ENCODE data around the gene KDM4C. TPM values are rescaled to one million over a fixed set of nuclear protein-coding genes. Genes with fewer than 3 reads are reported as not detected.
A peak's percentile ranks its signal among the peaks of the same experiment; 100 is the strongest.

The KDM4C gene
- total and polyA plus RNA-seq, 2 of the 13 experiments (the other 11 are each of a cell fraction or from before 2014, with no cell fraction given), result 19.4 to 23.6 TPM

GRCh38 chr9:6781476-6781875 is 23.7 kb downstream of the KDM4C start (continued):
- TF ChIP-seq AHR (CRISPR knock-in tag; IDR thresholded peaks at IDR 0.05), result no peak; the same call in 1 of the 2 replicates
- TF ChIP-seq ZNF766 (CRISPR knock-in tag; IDR thresholded peaks at IDR 0.05; ENCODE audit: borderline replicate concordance), result no peak
- TF ChIP-seq ZBTB7A (CRISPR knock-in tag; IDR thresholded peaks at IDR 0.05), result no peak
- no peak for TF ChIP-seq HBP1 (CRISPR knock-in tag; IDR thresholded peaks at IDR 0.05; ENCODE audit: low read depth)
- TF ChIP-seq ZNF558 (CRISPR knock-in tag; IDR thresholded peaks at IDR 0.05; ENCODE audit: borderline replicate concordance), result no peak
- no peak for TF ChIP-seq ZNF281 (CRISPR knock-in tag; IDR thresholded peaks at IDR 0.05; ENCODE audit: borderline replicate concordance)
- no peak for TF ChIP-seq SIX1 (CRISPR knock-in tag; IDR thresholded peaks at IDR 0.05; ENCODE audit: borderline replicate concordance)
- 0 out of 2 replicates have a peak, but pooled peaks have one; percentile 20 for TF ChIP-seq SP5 (CRISPR knock-in tag; IDR thresholded peaks at IDR 0.05; ENCODE audit: borderline replicate concordance, low read depth)
- no peak for TF ChIP-seq STAG1 (CRISPR knock-in tag; IDR thresholded peaks at IDR 0.05)
- TF ChIP-seq HOXA5 (CRISPR knock-in tag; IDR thresholded peaks at IDR 0.05), result no peak
- TF ChIP-seq, protein P1, sequence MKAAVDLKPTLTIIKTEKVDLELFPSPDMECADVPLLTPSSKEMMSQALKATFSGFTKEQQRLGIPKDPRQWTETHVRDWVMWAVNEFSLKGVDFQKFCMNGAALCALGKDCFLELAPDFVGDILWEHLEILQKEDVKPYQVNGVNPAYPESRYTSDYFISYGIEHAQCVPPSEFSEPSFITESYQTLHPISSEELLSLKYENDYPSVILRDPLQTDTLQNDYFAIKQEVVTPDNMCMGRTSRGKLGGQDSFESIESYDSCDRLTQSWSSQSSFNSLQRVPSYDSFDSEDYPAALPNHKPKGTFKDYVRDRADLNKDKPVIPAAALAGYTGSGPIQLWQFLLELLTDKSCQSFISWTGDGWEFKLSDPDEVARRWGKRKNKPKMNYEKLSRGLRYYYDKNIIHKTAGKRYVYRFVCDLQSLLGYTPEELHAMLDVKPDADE (CRISPR knock-in tag; IDR thresholded peaks at IDR 0.05), result no peak
- TF ChIP-seq, protein P2, sequence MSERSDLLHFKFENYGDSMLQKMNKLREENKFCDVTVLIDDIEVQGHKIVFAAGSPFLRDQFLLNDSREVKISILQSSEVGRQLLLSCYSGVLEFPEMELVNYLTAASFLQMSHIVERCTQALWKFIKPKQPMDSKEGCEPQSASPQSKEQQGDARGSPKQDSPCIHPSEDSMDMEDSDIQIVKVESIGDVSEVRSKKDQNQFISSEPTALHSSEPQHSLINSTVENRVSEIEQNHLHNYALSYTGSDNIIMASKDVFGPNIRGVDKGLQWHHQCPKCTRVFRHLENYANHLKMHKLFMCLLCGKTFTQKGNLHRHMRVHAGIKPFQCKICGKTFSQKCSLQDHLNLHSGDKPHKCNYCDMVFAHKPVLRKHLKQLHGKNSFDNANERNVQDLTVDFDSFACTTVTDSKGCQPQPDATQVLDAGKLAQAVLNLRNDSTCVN (CRISPR knock-in tag; IDR thresholded peaks at IDR 0.05; ENCODE audit: borderline replicate concordance), result no peak
- TF ChIP-seq NPAS2 (CRISPR knock-in tag; IDR thresholded peaks at IDR 0.05; ENCODE audit: borderline replicate concordance), result no peak
- no peak for TF ChIP-seq HOXA9 (CRISPR knock-in tag; IDR thresholded peaks at IDR 0.05; ENCODE audit: borderline replicate concordance)
- TF ChIP-seq RBFOX2 (IDR thresholded peaks at IDR 0.05; ENCODE audit: low read depth, low read length), result no peak
- TF ChIP-seq ZNF800 (CRISPR knock-in tag; IDR thresholded peaks at IDR 0.05), result no peak
- peak; percentile 32; the same call in 1 of the 2 replicates for TF ChIP-seq ISL2 (CRISPR knock-in tag; IDR thresholded peaks at IDR 0.05)
- no peak for TF ChIP-seq TCF12 (IDR thresholded peaks at IDR 0.05)
- TF ChIP-seq TCF12 (CRISPR knock-in tag; IDR thresholded peaks at IDR 0.05), result no peak
- peak; percentile 36 for TF ChIP-seq JARID2 (CRISPR knock-in tag; IDR thresholded peaks at IDR 0.05; ENCODE audit: insufficient replicate concordance)
- no peak for TF ChIP-seq EED (CRISPR knock-in tag; IDR thresholded peaks at IDR 0.05)
- no peak for TF ChIP-seq ZNF564 (CRISPR knock-in tag; IDR thresholded peaks at IDR 0.05)
- TF ChIP-seq TSC22D2 (CRISPR knock-in tag; IDR thresholded peaks at IDR 0.05; ENCODE audit: borderline replicate concordance), result no peak
- no peak for TF ChIP-seq ZSCAN9 (CRISPR knock-in tag; IDR thresholded peaks at IDR 0.05; ENCODE audit: borderline replicate concordance)
